ENCODE measurements around the gene FTL. TPM values are rescaled to one million over a fixed set of nuclear protein-coding genes. Genes with fewer than 3 reads are reported as not detected.
"Not testable (repeated sequence)": the region's sequence is repeated elsewhere in the genome, so short reads cannot be mapped to it uniquely, and the experiment has no call there.

The FTL gene
- total and polyA plus RNA-seq, 2 donors, result 1,031 to 8,316 TPM

- Histone ChIP-seq H3K36me3 (ENCODE audit: control insufficient read depth in 2 of 2, insufficient read depth in 2 of 2, low read length in 1 of 2) (peaks cover 43 to 47% of the 10 kb centered on the region in 2 donors), H3K27ac (ENCODE audit: low read depth in 1 of 2, low read length in 1 of 2) (no peak overlapping the region), H3K9me3 (ENCODE audit: control insufficient read depth in 2 of 2, insufficient read depth in 1 of 2, low read length in 1 of 2) (no peaks in the 10 kb centered on the region), H3K4me1 (ENCODE audit: control insufficient read depth in 2 of 2, insufficient read depth in 2 of 2, low read length in 2 of 2) (no peaks in the 10 kb centered on the region), H3K27me3 (ENCODE audit: control insufficient read depth in 2 of 2, insufficient read depth in 1 of 2, low read length in 1 of 2) (no peaks in the 10 kb centered on the region), H3K4me3 (ENCODE audit: low read length in 2 of 2) (no peak overlapping the region)
- no peak for DNase-seq (ENCODE audit: low read depth in 6 of 9, low spot score in 9 of 9)
- 94% methylated on average over 18 of the region's 18 CpGs for WGBS
Observed at GRCh38 chr19:48922548-48923490, 42.3 kb upstream of the FTL start.

- Histone ChIP-seq H3K4me1 (ENCODE audit: control insufficient read depth in 2 of 2, insufficient read depth in 2 of 2, low read length in 2 of 2) (no peaks in the 10 kb centered on the region), H3K27me3 (ENCODE audit: control insufficient read depth in 2 of 2, insufficient read depth in 1 of 2, low read length in 1 of 2) (no peaks in the 10 kb centered on the region), H3K4me3 (ENCODE audit: low read length in 2 of 2) (no peak overlapping the region), H3K36me3 (ENCODE audit: control insufficient read depth in 2 of 2, insufficient read depth in 2 of 2, low read length in 1 of 2) (peaks cover 24 to 29% of the 10 kb centered on the region in 2 donors), H3K9me3 (ENCODE audit: control insufficient read depth in 2 of 2, insufficient read depth in 1 of 2, low read length in 1 of 2) (no peaks in the 10 kb centered on the region), H3K27ac (ENCODE audit: low read depth in 1 of 2, low read length in 1 of 2) (no peak overlapping the region)
- WGBS, result 95% methylated on average over 11 of the region's 11 CpGs
- DNase-seq (ENCODE audit: low read depth in 6 of 9, low spot score in 9 of 9), result no peak
Observed at GRCh38 chr19:48925240-48925843, 39.8 kb upstream of the FTL start.

DNA sequence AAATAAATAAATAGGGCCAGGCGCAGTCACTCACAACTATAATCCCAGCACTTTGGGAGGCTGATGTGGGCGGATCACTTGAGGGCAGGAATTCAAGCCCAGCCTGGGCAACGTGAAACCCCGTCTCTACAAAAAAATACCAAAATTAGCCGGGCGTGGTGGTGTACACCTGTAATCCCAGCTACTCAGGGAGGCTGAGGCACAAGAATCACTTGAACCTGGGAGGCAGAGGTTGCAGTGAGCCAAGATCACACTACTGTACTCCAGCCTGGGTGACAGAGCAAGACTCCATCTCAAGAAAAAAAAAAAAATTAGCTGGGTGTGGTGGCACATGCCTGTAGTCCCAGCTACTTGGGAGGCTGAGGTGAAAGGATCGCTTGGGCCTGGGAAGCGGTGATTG is 39.2 kb upstream of the FTL start:
- H3K27me3 ChIP-seq (ENCODE audit: control insufficient read depth in 2 of 2, insufficient read depth in 1 of 2, low read length in 1 of 2); H3K27ac ChIP-seq (ENCODE audit: low read depth in 1 of 2, low read length in 1 of 2); H3K4me3 ChIP-seq (ENCODE audit: low read length in 2 of 2); H3K9me3 ChIP-seq (ENCODE audit: control insufficient read depth in 2 of 2, insufficient read depth in 1 of 2, low read length in 1 of 2); DNase-seq (ENCODE audit: low read depth in 6 of 9, low spot score in 9 of 9); H3K4me1 ChIP-seq (ENCODE audit: control insufficient read depth in 2 of 2, insufficient read depth in 2 of 2, low read length in 2 of 2): not testable (repeated sequence)
- peaks cover 19 to 25% of the 10 kb centered on the region in 2 donors for H3K36me3 ChIP-seq (ENCODE audit: control insufficient read depth in 2 of 2, insufficient read depth in 2 of 2, low read length in 1 of 2)
- 94% methylated on average over 8 of the region's 8 CpGs for WGBS

DNA sequence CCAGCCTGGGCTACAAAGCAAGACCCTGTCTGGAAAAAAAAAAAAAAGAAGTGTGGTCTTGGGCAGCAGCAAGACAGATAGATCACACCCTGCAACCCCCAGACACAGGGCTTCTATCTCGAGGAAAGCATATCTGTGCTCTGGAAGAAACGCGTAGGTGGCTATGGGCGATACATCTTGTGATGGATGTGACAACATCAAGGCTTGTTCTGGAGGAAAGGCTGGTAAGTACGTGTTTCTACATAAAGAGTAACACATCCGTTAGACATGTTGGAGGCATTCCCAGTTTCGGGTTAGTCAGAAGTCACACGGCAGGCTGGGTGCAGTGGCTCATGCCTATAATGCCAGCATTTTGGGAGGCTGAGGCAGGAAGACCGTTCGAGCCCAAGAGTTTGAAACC is 38.2 kb upstream of the FTL start:
- Histone ChIP-seq H3K9me3 (ENCODE audit: control insufficient read depth in 2 of 2, insufficient read depth in 1 of 2, low read length in 1 of 2) (no peaks in the 10 kb centered on the region), H3K27ac (ENCODE audit: low read depth in 1 of 2, low read length in 1 of 2) (no peak overlapping the region), H3K27me3 (ENCODE audit: control insufficient read depth in 2 of 2, insufficient read depth in 1 of 2, low read length in 1 of 2) (peaks cover 0 to 9% of the 10 kb centered on the region in 2 donors), H3K4me3 (ENCODE audit: low read length in 2 of 2) (no peak overlapping the region), H3K4me1 (ENCODE audit: control insufficient read depth in 2 of 2, insufficient read depth in 2 of 2, low read length in 2 of 2) (no peaks in the 10 kb centered on the region), H3K36me3 (ENCODE audit: control insufficient read depth in 2 of 2, insufficient read depth in 2 of 2, low read length in 1 of 2) (peaks cover 9 to 14% of the 10 kb centered on the region in 2 donors)
- 67% methylated on average over 10 of the region's 10 CpGs for WGBS
- no peak for DNase-seq (ENCODE audit: low read depth in 6 of 9, low spot score in 9 of 9)

DNA sequence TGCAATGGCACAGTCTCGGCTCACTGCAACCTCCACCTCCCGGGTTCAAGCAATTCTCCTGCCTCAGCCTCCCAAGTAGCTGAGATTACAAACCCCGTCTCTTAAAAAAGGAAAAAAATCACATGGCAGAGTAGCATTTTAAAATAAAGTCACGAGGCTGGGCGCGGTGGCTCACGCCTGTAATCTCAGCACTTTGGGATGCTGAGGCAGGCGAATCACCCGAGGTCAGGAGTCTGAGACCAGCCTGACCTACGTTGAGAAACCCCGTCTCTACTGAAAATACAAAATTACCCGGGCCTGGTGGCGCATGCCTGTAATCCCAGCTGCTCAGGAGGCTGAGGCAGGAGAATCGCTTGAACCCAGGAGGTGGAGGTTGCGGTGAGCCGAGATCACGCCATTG is 37.4 kb upstream of the FTL start:
- H3K4me3 ChIP-seq (ENCODE audit: low read length in 2 of 2); H3K36me3 ChIP-seq (ENCODE audit: control insufficient read depth in 2 of 2, insufficient read depth in 2 of 2, low read length in 1 of 2); DNase-seq (ENCODE audit: low read depth in 6 of 9, low spot score in 9 of 9); H3K4me1 ChIP-seq (ENCODE audit: control insufficient read depth in 2 of 2, insufficient read depth in 2 of 2, low read length in 2 of 2); H3K9me3 ChIP-seq (ENCODE audit: control insufficient read depth in 2 of 2, insufficient read depth in 1 of 2, low read length in 1 of 2); H3K27ac ChIP-seq (ENCODE audit: low read depth in 1 of 2, low read length in 1 of 2): not testable (repeated sequence)
- H3K27me3 ChIP-seq (ENCODE audit: control insufficient read depth in 2 of 2, insufficient read depth in 1 of 2, low read length in 1 of 2), result peaks cover 2 to 17% of the 10 kb centered on the region in 2 donors
- WGBS, result 96% methylated on average over 17 of the region's 17 CpGs

DNA sequence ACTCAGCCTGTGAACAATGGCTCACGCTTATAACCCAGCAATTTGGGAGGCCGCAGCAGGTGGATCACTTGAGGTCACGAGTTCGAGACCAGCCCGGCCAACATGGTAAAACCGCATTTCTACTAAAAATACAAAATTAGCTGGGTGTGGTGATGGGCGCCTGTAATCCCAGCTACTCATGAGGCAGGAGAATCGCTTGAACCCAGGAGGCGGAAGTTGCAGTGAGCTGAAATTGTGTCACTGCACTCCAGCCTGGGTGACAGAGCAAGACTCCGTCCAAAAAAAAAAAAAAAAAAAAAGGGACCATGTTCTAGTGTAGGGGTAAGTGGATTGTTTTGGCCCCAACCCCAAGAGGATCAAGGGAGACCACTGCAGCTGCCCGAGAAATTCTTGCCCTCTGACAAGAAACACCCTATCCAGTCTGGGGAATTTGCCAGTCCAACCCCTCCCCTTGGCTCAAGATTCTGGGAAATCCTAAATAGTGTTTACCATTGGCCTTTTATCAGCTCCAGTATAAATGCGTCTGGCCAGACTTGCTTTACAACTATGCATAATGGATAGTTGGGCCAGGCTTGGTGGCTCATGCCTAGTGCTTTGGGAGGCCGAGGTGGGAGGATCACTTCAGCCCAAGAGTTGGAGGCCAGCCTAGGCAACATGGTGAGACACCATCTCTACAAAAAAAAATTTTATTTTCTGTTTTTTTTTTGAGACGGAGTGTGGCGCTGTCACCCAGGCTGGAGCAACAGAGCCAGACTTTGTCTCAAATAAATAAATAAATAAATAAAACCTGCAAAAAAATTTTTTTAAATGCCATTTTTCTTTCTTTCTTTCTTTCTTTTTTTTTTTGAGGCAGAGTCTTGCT is 36.7 kb upstream of the FTL start:
- Histone ChIP-seq H3K36me3 (ENCODE audit: control insufficient read depth in 2 of 2, insufficient read depth in 2 of 2, low read length in 1 of 2) (peaks cover 0 to under 1% of the 10 kb centered on the region in 2 donors), H3K27ac (ENCODE audit: low read depth in 1 of 2, low read length in 1 of 2) (no peak overlapping the region), H3K4me1 (ENCODE audit: control insufficient read depth in 2 of 2, insufficient read depth in 2 of 2, low read length in 2 of 2) (peaks cover 0 to 6% of the 10 kb centered on the region in 2 donors), H3K9me3 (ENCODE audit: control insufficient read depth in 2 of 2, insufficient read depth in 1 of 2, low read length in 1 of 2) (no peaks in the 10 kb centered on the region), H3K4me3 (ENCODE audit: low read length in 2 of 2) (no peak overlapping the region), H3K27me3 (ENCODE audit: control insufficient read depth in 2 of 2, insufficient read depth in 1 of 2, low read length in 1 of 2) (peaks cover 7 to 24% of the 10 kb centered on the region in 2 donors)
- DNase-seq (ENCODE audit: low read depth in 6 of 9, low spot score in 9 of 9), result no peak
- WGBS, result 93% methylated on average over 15 of the region's 15 CpGs

- Histone ChIP-seq H3K4me3 (ENCODE audit: low read length in 2 of 2) (peak within 1 kb of the TSS; percentile 42 to 49), H3K27me3 (ENCODE audit: control insufficient read depth in 2 of 2, insufficient read depth in 1 of 2, low read length in 1 of 2) (peaks cover 10 to 37% of the 10 kb centered on the region in 2 donors), H3K36me3 (ENCODE audit: control insufficient read depth in 2 of 2, insufficient read depth in 2 of 2, low read length in 1 of 2) (no peaks in the 10 kb centered on the region), H3K4me1 (ENCODE audit: control insufficient read depth in 2 of 2, insufficient read depth in 2 of 2, low read length in 2 of 2) (peaks cover 0 to 14% of the 10 kb centered on the region in 2 donors), H3K9me3 (ENCODE audit: control insufficient read depth in 2 of 2, insufficient read depth in 1 of 2, low read length in 1 of 2) (no peaks in the 10 kb centered on the region), H3K27ac (ENCODE audit: low read depth in 1 of 2, low read length in 1 of 2) (peak within 1 kb of the TSS in 1 of 2 donors; percentile 52)
- peak in 8 of 9 donors; percentile 30 to 78 (median 52) for DNase-seq (ENCODE audit: low read depth in 6 of 9, low spot score in 9 of 9)
- under 1% methylated on average over 43 of the region's 43 CpGs for WGBS
Observed at GRCh38 chr19:48933382-48933932, 31.7 kb upstream of the FTL start, which contains the start of gene DHDH. DHDH (plus strand) TSS chr19:48933699; CDS start chr19:48933722, 23 bp downstream.

DNA sequence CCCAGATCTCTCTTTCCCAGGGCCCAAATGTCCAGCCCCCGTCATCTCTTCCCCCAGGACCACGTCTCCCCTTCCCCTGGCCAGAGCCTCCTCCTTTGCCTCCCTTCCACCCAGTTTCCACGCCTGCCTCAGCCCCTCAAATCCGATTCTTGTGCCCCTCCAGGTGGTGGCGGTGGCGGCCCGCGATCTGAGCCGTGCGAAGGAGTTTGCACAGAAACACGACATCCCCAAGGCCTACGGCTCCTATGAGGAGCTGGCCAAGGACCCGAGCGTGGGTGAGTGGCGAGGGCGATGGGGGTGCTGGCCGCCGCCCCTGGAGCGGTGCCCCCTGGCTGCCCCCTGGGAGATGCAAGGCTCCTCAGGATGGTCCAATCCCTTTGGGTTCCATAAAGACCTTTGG is 30.3 kb upstream of the FTL start:
- no peak overlapping the region for H3K27ac ChIP-seq (ENCODE audit: low read depth in 1 of 2, low read length in 1 of 2)
- H3K4me1 ChIP-seq (ENCODE audit: control insufficient read depth in 2 of 2, insufficient read depth in 2 of 2, low read length in 2 of 2), result peaks cover 0 to 14% of the 10 kb centered on the region in 2 donors
- peaks cover 10 to 37% of the 10 kb centered on the region in 2 donors for H3K27me3 ChIP-seq (ENCODE audit: control insufficient read depth in 2 of 2, insufficient read depth in 1 of 2, low read length in 1 of 2)
- H3K36me3 ChIP-seq (ENCODE audit: control insufficient read depth in 2 of 2, insufficient read depth in 2 of 2, low read length in 1 of 2), result no peaks in the 10 kb centered on the region
- H3K9me3 ChIP-seq (ENCODE audit: control insufficient read depth in 2 of 2, insufficient read depth in 1 of 2, low read length in 1 of 2), result no peaks in the 10 kb centered on the region
- DNase-seq (ENCODE audit: low read depth in 6 of 9, low spot score in 9 of 9), result no peak
- 90% methylated on average over 19 of the region's 19 CpGs for WGBS
- no peak overlapping the region for H3K4me3 ChIP-seq (ENCODE audit: low read length in 2 of 2)

All from thymus (tissue), 11 donors.